Stomach smooth muscle (tissue), 2 donors: ENCODE data around the gene PDE4D.

Experiments used
- H3K27ac ChIP-seq: one replicate; pipeline ENCODE4 v1.7.0; 2013; ENCODE audit warnings: mild to moderate bottlenecking, low read length, inconsistent platforms
- H3K27me3 ChIP-seq, 2 donors: one replicate each; pipeline ENCODE4 v1.7.0; 2013; ENCODE audit warnings: low read length in 2 of 2; ENCODE audit not compliant: insufficient read depth in 2 of 2, control insufficient read depth in 1 of 2
- H3K36me3 ChIP-seq, 2 donors: one replicate each; pipeline ENCODE4 v1.7.0; 2013; ENCODE audit warnings: low read length in 2 of 2; ENCODE audit not compliant: control insufficient read depth in 2 of 2, insufficient read depth in 2 of 2
- H3K4me1 ChIP-seq: one replicate; pipeline ENCODE4 v1.7.0; 2013; ENCODE audit warnings: low read length; ENCODE audit not compliant: control insufficient read depth, insufficient read depth
- H3K4me3 ChIP-seq, 2 donors: one replicate each; pipeline ENCODE4 v1.7.0; 2013; ENCODE audit warnings: low read length in 2 of 2
- H3K9ac ChIP-seq, 2 donors: one replicate each; pipeline ENCODE4 v1.7.0; 2013; ENCODE audit warnings: low read length in 2 of 2, mild to moderate bottlenecking in 1 of 2
- H3K9me3 ChIP-seq, 2 donors: one replicate each; pipeline ENCODE4 v1.7.0; 2013; ENCODE audit warnings: low read length in 2 of 2; ENCODE audit not compliant: control insufficient read depth in 2 of 2
- donor health status: healthy.
- donor health status: Pancreatic carcinoma.

PDE4D gene

DNA sequence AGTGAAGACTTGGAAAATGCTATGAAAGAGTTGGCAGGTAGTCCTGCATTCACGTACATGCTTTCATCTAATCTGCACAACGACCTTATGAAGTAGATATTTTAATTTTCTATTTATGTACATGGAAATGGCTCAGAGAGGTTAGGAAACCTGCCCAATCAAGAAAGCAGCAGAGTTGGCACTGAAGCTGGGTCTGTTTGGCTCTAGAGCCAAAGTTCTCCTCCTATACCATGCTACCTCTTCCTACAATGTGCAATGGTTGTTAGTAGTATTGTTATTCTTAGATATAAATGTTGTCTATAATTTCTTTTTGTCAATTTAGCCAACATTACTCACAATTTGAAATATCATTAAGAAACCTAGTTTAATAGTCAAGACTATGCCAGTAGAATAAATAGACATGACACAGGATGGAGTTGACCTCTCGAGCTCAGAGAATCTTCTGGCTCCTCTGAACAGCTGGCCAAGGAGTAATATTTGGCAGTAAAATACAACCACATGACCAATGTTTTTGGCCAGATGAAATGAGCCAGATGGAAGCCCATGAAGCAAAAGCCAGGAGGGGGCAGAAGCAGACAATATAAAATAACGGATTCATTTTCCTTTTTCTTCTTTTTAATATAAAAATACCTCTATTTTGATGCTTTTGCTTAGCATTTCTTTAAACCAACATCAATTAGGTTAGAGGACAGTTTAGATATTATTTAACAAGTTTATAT, 542.3 kb downstream of the PDE4D start:
- H3K36me3 ChIP-seq = no peaks in the 10 kb centered on the region
- H3K9ac ChIP-seq = no peak overlapping the region
- no peak overlapping the region for H3K4me3 ChIP-seq
- peak overlapping the region; percentile 32 for H3K27ac ChIP-seq
- H3K27me3 ChIP-seq = no peaks in the 10 kb centered on the region
- H3K4me1 ChIP-seq = peaks cover 8% of the 10 kb centered on the region
- H3K9me3 ChIP-seq = no peaks in the 10 kb centered on the region

DNA sequence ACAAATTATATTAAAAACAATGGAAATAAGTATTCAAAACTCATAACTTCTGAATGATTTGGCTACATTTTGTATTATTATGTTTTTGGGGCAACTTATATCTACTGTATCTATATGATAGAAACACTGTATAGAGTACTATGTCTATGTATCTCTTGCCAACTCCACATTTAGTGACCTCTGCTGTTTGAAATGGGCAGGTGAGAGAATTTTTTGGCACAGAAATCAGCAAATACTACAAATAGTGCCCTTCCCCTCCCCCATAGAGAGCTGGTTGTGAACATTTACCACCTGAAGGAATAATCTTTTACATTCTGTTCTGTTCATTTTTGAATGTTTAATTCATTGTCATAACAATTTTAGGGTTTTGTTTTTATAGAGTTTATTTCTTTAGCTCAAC, 545.3 kb downstream of the PDE4D start:
- Histone ChIP-seq H3K27me3 (no peaks in the 10 kb centered on the region), H3K4me3 (no peak overlapping the region), H3K9me3 (no peaks in the 10 kb centered on the region), H3K4me1 (peaks cover 3% of the 10 kb centered on the region), H3K27ac (no peak overlapping the region), H3K9ac (no peak overlapping the region), H3K36me3 (no peaks in the 10 kb centered on the region)

DNA sequence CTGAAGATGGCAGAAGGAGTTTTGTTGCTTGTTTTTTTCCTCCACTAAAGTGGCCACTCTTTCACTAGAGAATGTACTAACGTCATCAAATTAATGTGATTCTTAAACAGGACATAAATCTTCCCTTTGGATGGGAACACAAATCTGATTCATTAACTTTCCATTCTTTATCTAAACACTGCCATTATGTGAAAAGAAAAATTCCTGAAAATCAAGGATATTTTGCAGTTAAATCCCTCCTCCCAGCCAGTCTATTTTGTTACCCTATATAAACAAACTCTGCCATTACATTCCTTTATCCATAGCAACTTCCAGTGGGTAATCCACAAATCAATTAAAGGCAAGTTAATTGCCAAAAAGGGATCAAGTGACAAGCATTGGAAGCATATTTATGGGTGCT, 546.5 kb downstream of the PDE4D start:
- no peaks in the 10 kb centered on the region for H3K9me3 ChIP-seq
- no peaks in the 10 kb centered on the region for H3K36me3 ChIP-seq
- peaks cover 3% of the 10 kb centered on the region for H3K4me1 ChIP-seq
- no peak overlapping the region for H3K9ac ChIP-seq
- no peak overlapping the region for H3K27ac ChIP-seq
- H3K4me3 ChIP-seq = no peak overlapping the region
- no peaks in the 10 kb centered on the region for H3K27me3 ChIP-seq

DNA sequence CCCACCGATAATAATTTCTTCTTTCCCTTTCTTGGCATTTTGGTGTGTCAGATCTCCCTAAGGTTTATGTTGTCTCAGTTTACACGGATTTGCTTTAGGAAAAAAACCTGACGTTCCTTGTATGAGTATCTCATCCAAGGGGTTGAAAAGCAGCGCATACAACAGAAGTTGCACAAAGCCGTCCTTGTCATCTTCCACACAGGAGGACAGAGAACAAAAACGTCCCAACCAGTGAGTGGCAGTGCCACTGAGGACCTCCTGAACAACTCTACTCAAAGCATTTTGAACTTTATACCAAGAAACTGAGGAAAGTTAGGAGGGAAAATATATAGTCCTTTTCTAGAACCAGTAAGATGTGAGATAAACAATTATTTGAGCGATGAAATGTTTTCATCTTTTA, 547.0 kb downstream of the PDE4D start:
- H3K9ac ChIP-seq = no peak overlapping the region
- H3K9me3 ChIP-seq = no peaks in the 10 kb centered on the region
- H3K27ac ChIP-seq = no peak overlapping the region
- no peak overlapping the region for H3K4me3 ChIP-seq
- no peaks in the 10 kb centered on the region for H3K4me1 ChIP-seq
- no peaks in the 10 kb centered on the region for H3K27me3 ChIP-seq
- no peaks in the 10 kb centered on the region for H3K36me3 ChIP-seq

DNA sequence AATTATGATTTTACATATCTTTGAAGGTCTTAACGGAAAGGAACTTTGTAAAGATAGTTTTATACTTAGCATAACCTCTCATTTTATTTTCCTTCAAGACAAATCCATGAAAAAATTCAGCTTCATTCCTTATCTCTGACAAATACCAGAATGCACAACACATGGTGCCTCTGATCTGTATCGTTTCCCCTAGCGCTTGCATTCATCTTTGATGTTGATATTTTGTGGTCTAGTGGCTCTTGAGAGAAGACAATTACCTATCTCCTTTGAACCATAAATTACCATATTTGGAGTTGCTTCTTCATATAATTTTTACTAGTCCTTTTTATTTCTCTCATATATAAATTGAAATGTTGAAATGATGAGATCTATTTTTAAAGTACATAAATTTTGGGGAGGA, 551.3 kb downstream of the PDE4D start:
- H3K9ac ChIP-seq = no peak overlapping the region
- no peaks in the 10 kb centered on the region for H3K9me3 ChIP-seq
- no peaks in the 10 kb centered on the region for H3K4me1 ChIP-seq
- no peak overlapping the region for H3K27ac ChIP-seq
- no peak overlapping the region for H3K4me3 ChIP-seq
- no peaks in the 10 kb centered on the region for H3K36me3 ChIP-seq
- no peaks in the 10 kb centered on the region for H3K27me3 ChIP-seq

DNA sequence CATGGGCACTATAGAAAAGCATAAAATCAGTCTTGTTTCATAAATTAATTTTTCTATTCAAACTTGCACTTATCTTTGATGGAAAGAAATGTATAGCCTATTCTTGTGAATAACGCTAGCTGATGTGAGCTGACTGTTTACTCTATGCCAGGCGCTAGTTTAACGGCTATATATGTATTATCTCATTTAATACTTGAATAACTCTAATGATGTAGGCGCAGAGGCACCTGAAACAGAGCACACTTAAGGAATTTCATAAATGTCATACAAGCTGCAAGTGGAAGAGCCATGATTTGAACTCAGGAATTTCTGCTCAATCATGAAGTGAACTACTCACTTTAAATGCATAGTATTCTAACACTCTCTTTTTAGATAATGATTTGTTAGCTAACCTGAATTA, 551.8 kb downstream of the PDE4D start:
- Histone ChIP-seq H3K4me3 (no peak overlapping the region), H3K36me3 (no peaks in the 10 kb centered on the region), H3K27me3 (no peaks in the 10 kb centered on the region), H3K9ac (no peak overlapping the region), H3K27ac (no peak overlapping the region), H3K9me3 (no peaks in the 10 kb centered on the region), H3K4me1 (no peaks in the 10 kb centered on the region)

DNA sequence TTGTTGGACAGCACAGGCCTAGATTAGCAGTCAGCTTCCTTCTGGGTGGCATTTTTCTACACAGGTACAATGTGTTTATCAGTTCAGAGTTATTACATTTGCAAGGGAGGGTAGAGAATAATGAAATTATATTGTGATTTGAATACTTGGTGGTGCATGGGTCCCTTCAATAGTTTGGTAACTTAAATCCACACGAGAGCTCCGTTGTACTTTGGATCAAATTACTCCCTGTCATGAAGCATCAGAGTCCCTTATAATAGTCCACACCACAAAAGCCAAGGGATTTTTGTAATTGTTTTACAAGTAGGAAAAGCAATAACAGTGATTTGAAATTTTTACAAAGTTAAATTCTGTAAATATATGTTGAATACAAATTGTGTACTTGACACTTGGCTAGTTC, 552.4 kb downstream of the PDE4D start:
- Histone ChIP-seq H3K9ac (no peak overlapping the region), H3K4me3 (no peak overlapping the region), H3K36me3 (no peaks in the 10 kb centered on the region), H3K9me3 (no peaks in the 10 kb centered on the region), H3K27me3 (no peaks in the 10 kb centered on the region), H3K4me1 (no peaks in the 10 kb centered on the region), H3K27ac (no peak overlapping the region)

DNA sequence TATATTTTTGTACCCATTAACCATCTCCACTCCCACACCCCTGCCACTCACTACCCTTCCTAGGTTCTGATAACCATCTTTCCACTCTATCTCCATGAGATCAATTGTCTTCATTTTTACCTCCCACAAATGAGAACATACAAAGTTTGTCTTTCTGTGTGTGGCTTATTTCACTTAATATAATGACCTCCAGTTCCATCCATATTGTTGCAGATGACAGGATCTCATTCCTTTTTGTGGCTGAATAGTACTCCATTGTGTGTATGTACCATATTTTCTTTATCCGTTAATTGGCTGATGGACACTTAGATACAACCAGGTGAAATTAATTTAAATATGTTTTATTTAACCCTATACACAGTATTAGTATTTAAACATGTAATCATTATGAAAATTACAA, 552.9 kb downstream of the PDE4D start:
- Histone ChIP-seq H3K36me3 (no peaks in the 10 kb centered on the region), H3K4me3 (no peak overlapping the region), H3K4me1 (no peaks in the 10 kb centered on the region), H3K9ac (no peak overlapping the region), H3K9me3 (no peaks in the 10 kb centered on the region), H3K27ac (no peak overlapping the region), H3K27me3 (no peaks in the 10 kb centered on the region)

DNA sequence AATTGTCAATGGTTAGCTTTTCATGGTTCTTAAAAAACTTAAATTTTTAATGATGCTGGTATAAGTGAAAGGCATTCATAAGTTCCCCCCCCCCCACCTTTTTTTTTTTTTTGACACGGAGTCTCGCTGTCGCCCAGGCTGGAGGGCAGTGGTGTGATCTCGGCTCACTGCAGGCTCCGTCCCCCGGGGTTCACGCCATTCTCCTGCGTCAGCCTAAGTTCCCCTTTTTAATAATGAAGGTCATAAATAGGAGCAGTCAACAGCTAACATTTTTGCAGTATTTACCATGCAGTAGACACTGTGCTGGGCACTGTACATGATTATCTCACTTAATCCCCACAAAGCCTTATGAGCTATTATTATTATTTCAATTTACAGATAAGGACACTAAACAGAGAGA, 556.3 kb downstream of the PDE4D start:
- no peaks in the 10 kb centered on the region for H3K27me3 ChIP-seq
- no peaks in the 10 kb centered on the region for H3K9me3 ChIP-seq
- H3K9ac ChIP-seq = no peak overlapping the region
- H3K4me3 ChIP-seq = no peak overlapping the region
- no peaks in the 10 kb centered on the region for H3K36me3 ChIP-seq
- H3K27ac ChIP-seq = no peak overlapping the region
- H3K4me1 ChIP-seq = no peaks in the 10 kb centered on the region

DNA sequence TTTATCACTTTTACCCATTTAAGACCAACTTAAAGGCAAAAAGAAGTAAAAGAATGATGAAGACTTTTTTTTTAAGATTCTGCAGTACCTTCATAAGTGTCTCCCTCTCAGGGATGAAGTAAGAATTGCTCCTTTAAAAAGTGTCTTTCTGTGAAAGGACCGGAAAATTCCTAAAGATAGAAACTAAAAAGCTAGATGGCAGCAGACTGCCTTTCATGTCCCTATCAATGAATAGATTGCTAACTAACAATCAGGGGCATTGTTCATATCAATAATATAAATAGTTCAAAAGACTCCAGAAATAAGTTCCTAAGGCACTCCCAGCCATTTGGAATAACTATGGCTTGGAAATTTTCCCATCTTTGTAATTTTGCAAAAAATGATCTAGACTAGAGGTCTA, 558.0 kb downstream of the PDE4D start:
- H3K4me1 ChIP-seq = no peaks in the 10 kb centered on the region

DNA sequence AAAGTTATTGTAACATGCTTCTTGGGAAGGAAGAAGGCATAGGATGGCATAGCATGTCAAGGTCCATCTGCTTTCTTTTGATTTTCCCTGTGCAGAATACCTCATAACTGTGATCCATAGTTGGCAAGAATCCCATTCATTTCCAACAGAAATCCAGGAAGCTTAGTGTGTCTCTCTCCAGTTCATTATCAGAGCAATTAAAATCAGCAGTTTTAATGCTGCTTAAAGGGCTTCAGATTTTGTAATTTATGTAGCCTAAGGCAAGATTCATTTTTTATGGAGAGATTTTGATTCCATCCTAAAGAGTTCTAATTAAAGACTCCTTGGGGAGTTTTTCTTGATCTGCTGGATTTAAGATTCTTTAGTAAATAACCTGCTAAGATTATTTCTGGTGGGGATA, 560.1 kb downstream of the PDE4D start:
- Histone ChIP-seq H3K4me3 (no peak overlapping the region), H3K9ac (no peak overlapping the region), H3K27ac (no peak overlapping the region), H3K9me3 (no peaks in the 10 kb centered on the region), H3K27me3 (no peaks in the 10 kb centered on the region), H3K36me3 (no peaks in the 10 kb centered on the region), H3K4me1 (peaks cover 3% of the 10 kb centered on the region)

More for the DNA sequence above, 558.0 kb downstream of the PDE4D start:
- no peak overlapping the region for H3K9ac ChIP-seq
- H3K27me3 ChIP-seq = no peaks in the 10 kb centered on the region
- H3K36me3 ChIP-seq = no peaks in the 10 kb centered on the region
- no peak overlapping the region for H3K27ac ChIP-seq
- no peak overlapping the region for H3K4me3 ChIP-seq
- no peaks in the 10 kb centered on the region for H3K9me3 ChIP-seq
